Measurements from ENCODE around the gene MANSC4.

- TF ChIP-seq CTCF (conservative IDR thresholded peaks at IDR 0.05 in 1 of 2, IDR thresholded peaks at IDR 0.05 in 1 of 2; ENCODE audit: low read depth in 1 of 2, low read length in 2 of 2) (no peak), EZH2 (IDR thresholded peaks at IDR 0.05; ENCODE audit: low read length, missing control alignments) (no peak)
Measured at GRCh38 chr12:27808841-27809240, 28.8 kb upstream of the MANSC4 start.
